Endodermal cell (in vitro differentiated cells): ENCODE measurements around the gene BANF1. TPM values are rescaled to one million over a fixed set of nuclear protein-coding genes. Genes with fewer than 3 reads are reported as not detected.

Source experiments
- DNase-seq: peaks from one replicate; pipeline ENCODE4 v3.0.0-alpha.2; 2017
- H3K27ac ChIP-seq: 2 replicates; pipeline ENCODE4 v1.5.1; 2013; ENCODE audit warnings: mild to moderate bottlenecking, low read depth, low read length, moderate library complexity
- H3K27me3 ChIP-seq: 2 replicates; pipeline ENCODE4 v1.6.1; 2013; ENCODE audit warnings: mild to moderate bottlenecking, low read length, moderate library complexity; ENCODE audit not compliant: insufficient read depth, control insufficient read depth, poor library complexity, severe bottlenecking
- H3K36me3 ChIP-seq: 2 replicates; pipeline ENCODE4 v1.7.0; 2013; ENCODE audit warnings: mild to moderate bottlenecking, low read length, moderate library complexity; ENCODE audit not compliant: control insufficient read depth, insufficient read depth
- H3K4me1 ChIP-seq: one replicate; pipeline ENCODE4 v1.7.0; 2013; ENCODE audit warnings: low read length; ENCODE audit not compliant: control insufficient read depth, insufficient read depth
- H3K4me3 ChIP-seq: 2 replicates; pipeline ENCODE4 v1.5.1; 2013; ENCODE audit warnings: mild to moderate bottlenecking, low read length, moderate library complexity
- H3K9ac ChIP-seq: 2 replicates; pipeline ENCODE4 v1.6.1; 2013; ENCODE audit warnings: mild to moderate bottlenecking, low read length, moderate library complexity; ENCODE audit not compliant: poor library complexity, severe bottlenecking; ENCODE audit errors: extremely low read depth
- H3K9me3 ChIP-seq: 2 replicates; pipeline ENCODE4 v1.6.1; 2013; ENCODE audit warnings: mild to moderate bottlenecking, low read length, moderate library complexity; ENCODE audit not compliant: control insufficient read depth
- H3K27ac Mint-ChIP-seq: 2 replicates; pipeline ENCODE4 v1.8.0; 2020; ENCODE audit warnings: mixed read lengths
- H3K27me3 Mint-ChIP-seq: 2 replicates; pipeline ENCODE4 v1.8.0; 2021; ENCODE audit warnings: mild to moderate bottlenecking, mixed read lengths; ENCODE audit not compliant: insufficient read depth
- H3K36me3 Mint-ChIP-seq: 2 replicates; pipeline ENCODE4 v1.8.0; 2020; ENCODE audit warnings: low read depth, mixed read lengths
- H3K4me1 Mint-ChIP-seq: 2 replicates; pipeline ENCODE4 v1.8.0; 2020; ENCODE audit warnings: mixed read lengths
- H3K4me3 Mint-ChIP-seq: 2 replicates; pipeline ENCODE4 v1.8.0; 2020; ENCODE audit warnings: mild to moderate bottlenecking, moderate library complexity, mixed read lengths
- H3K9me3 Mint-ChIP-seq: 2 replicates; pipeline ENCODE4 v1.8.0; 2020; ENCODE audit warnings: mild to moderate bottlenecking, mixed read lengths
- CTCF ChIP-seq: fragments of 200-600 bp; sonication (generic); conservative IDR thresholded peaks from 2 replicates; pipeline ENCODE4 v1.5.0; 2021; ENCODE audit warnings: antibody characterized with exemption, mild to moderate bottlenecking
- WGBS, 2 experiments: methylation state at CpG; one replicate each; pipeline versions ENCODE4 v1.1.5 to v1.1.7; 2013; ENCODE audit warnings: missing lambda C conversion rate in 2 of 2, mixed read lengths in 1 of 2; ENCODE audit not compliant: insufficient coverage in 1 of 2, insufficient read length in 1 of 2; 5-methylcytosine and 5-hydroxymethylcytosine counted together
- total RNA-seq, 2 donors: library from RNA; stranded (reverse); fragmentation: NEBNext Ultra II Directional in 1 of 2; extraction: Animal tissue kit (Norgen Biotek cat#: 25700) in 1 of 2; gene quantifications; 2 replicates in 1 of 2; 3 replicates in 1 of 2; pipeline ENCODE4 v1.2.1, GENCODE V29; 2021

Gene BANF1
- total RNA-seq, 2 donors from 2014 or later, result 348 to 409 TPM

GRCh38 chr11:65958291-65958690 lies 44.0 kb upstream of the BANF1 start:
- Histone ChIP-seq H3K9me3 (no peaks in the 10 kb centered on the region), H3K27ac (no peak overlapping the region), H3K27me3 (no peaks in the 10 kb centered on the region), H3K9ac (no peak overlapping the region), H3K36me3 (no peaks in the 10 kb centered on the region), H3K4me3 (no peak overlapping the region), H3K4me1 (peaks cover 4% of the 10 kb centered on the region)
- Mint-ChIP-seq H3K27me3 (no peaks in the 10 kb centered on the region), H3K4me1 (peaks cover 12% of the 10 kb centered on the region), H3K4me3 (no peak overlapping the region), H3K27ac (no peak overlapping the region), H3K36me3 (no peaks in the 10 kb centered on the region), H3K9me3 (no peaks in the 10 kb centered on the region)
- no peak for TF ChIP-seq CTCF
- 76 to 83% methylated on average over 2 to 4 of the region's 4 CpGs for WGBS, 2 experiments
- DNase-seq, result no peak

- no peak overlapping the region for H3K27ac Mint-ChIP-seq
- TF ChIP-seq CTCF, result no peak
- H3K4me1 Mint-ChIP-seq, result peaks cover 12% of the 10 kb centered on the region
- Histone ChIP-seq H3K36me3 (peaks cover 3% of the 10 kb centered on the region), H3K27me3 (no peaks in the 10 kb centered on the region), H3K4me1 (peaks cover 4% of the 10 kb centered on the region), H3K4me3 (no peak overlapping the region), H3K27ac (no peak overlapping the region), H3K9ac (no peak overlapping the region), H3K9me3 (no peaks in the 10 kb centered on the region)
- no peak overlapping the region for H3K4me3 Mint-ChIP-seq
- no peaks in the 10 kb centered on the region for H3K27me3 Mint-ChIP-seq
- no peaks in the 10 kb centered on the region for H3K9me3 Mint-ChIP-seq
- 86 to 92% methylated on average over 13 to 17 of the region's 17 CpGs for WGBS, 2 experiments
- peaks cover 3% of the 10 kb centered on the region for H3K36me3 Mint-ChIP-seq
- no peak for DNase-seq
Observed at GRCh38 chr11:65958774-65959420, 43.4 kb upstream of the BANF1 start.

- DNase-seq, result no peak
- Mint-ChIP-seq H3K36me3 (peaks cover 21% of the 10 kb centered on the region), H3K4me1 (peaks cover 12% of the 10 kb centered on the region), H3K27ac (peak overlapping the region; percentile 95), H3K4me3 (peak overlapping the region; percentile 92), H3K27me3 (no peaks in the 10 kb centered on the region), H3K9me3 (no peaks in the 10 kb centered on the region)
- peak overlapping the region; percentile 92 for H3K4me3 ChIP-seq
- H3K36me3 ChIP-seq, result peaks cover 19% of the 10 kb centered on the region
- H3K4me1 ChIP-seq, result peaks cover 4% of the 10 kb centered on the region
- no peaks in the 10 kb centered on the region for H3K9me3 ChIP-seq
- 56 to 67% methylated on average over 9 to 16 of the region's 16 CpGs for WGBS, 2 experiments
- no peak for TF ChIP-seq CTCF
- peak overlapping the region; percentile 88 for H3K9ac ChIP-seq
- H3K27ac ChIP-seq, result peak overlapping the region; percentile 74
- H3K27me3 ChIP-seq, result no peaks in the 10 kb centered on the region
Observed at GRCh38 chr11:65960824-65961266, 41.5 kb upstream of the BANF1 start.
